ENCODE measurements around the gene SPP1.

DNA sequence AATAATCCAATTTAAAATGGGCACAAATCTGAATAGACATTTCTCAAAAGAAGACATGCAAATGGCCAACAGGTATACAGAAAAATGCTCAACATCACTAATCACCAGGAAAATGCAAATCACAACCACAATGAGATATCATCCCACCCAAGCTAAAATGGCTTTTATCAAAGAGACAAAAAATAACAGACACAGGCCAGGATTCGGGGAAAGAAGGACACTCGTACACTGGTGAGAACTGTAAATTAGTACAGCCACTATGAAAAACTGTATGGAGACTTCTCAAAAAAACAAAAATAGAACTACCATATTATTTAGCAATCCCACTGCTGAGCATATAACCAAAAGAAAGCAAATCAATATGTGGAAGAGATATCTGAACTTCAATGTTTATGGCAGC is 8.5 kb downstream of the SPP1 start:
- TF ChIP-seq, protein P1, sequence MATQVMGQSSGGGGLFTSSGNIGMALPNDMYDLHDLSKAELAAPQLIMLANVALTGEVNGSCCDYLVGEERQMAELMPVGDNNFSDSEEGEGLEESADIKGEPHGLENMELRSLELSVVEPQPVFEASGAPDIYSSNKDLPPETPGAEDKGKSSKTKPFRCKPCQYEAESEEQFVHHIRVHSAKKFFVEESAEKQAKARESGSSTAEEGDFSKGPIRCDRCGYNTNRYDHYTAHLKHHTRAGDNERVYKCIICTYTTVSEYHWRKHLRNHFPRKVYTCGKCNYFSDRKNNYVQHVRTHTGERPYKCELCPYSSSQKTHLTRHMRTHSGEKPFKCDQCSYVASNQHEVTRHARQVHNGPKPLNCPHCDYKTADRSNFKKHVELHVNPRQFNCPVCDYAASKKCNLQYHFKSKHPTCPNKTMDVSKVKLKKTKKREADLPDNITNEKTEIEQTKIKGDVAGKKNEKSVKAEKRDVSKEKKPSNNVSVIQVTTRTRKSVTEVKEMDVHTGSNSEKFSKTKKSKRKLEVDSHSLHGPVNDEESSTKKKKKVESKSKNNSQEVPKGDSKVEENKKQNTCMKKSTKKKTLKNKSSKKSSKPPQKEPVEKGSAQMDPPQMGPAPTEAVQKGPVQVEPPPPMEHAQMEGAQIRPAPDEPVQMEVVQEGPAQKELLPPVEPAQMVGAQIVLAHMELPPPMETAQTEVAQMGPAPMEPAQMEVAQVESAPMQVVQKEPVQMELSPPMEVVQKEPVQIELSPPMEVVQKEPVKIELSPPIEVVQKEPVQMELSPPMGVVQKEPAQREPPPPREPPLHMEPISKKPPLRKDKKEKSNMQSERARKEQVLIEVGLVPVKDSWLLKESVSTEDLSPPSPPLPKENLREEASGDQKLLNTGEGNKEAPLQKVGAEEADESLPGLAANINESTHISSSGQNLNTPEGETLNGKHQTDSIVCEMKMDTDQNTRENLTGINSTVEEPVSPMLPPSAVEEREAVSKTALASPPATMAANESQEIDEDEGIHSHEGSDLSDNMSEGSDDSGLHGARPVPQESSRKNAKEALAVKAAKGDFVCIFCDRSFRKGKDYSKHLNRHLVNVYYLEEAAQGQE (IDR thresholded peaks at IDR 0.05; ENCODE audit: low read depth): no peak
- TF ChIP-seq RAD21 (IDR thresholded peaks at IDR 0.05; ENCODE audit: low read depth): no peak
- no peak for TF ChIP-seq EP300 (IDR thresholded peaks at IDR 0.05; ENCODE audit: borderline replicate concordance)
